Liver (tissue), 3 donors: ENCODE data around the gene MLLT3.

ENCODE experiments used
- EGR1 ChIP-seq, 2 donors: IDR thresholded peaks; 2 replicates each; pipeline ENCODE4 v1.6.1; 2016 to 2018; ENCODE audit warnings: antibody characterized with exemption in 2 of 2, low read depth in 2 of 2
- GABPA ChIP-seq, 2 donors: IDR thresholded peaks in 1 of 2; conservative IDR thresholded peaks in 1 of 2; 2 replicates each; pipeline ENCODE4 v1.6.1; 2016; ENCODE audit warnings: antibody characterized with exemption in 2 of 2, mild to moderate bottlenecking in 1 of 2, moderate library complexity in 1 of 2
- HNF4G ChIP-seq: IDR thresholded peaks from 2 replicates; pipeline ENCODE4 v1.6.1; 2016; ENCODE audit warnings: antibody characterized with exemption
- JUND ChIP-seq, 2 donors: IDR thresholded peaks; 2 replicates each; pipeline ENCODE4 v1.6.1; 2016; ENCODE audit warnings: antibody characterized with exemption in 2 of 2
- SP1 ChIP-seq: IDR thresholded peaks from 2 replicates; pipeline ENCODE4 v1.6.1; 2018; ENCODE audit warnings: antibody characterized with exemption, mild to moderate bottlenecking
- TAF1 ChIP-seq: conservative IDR thresholded peaks from 2 replicates; pipeline ENCODE4 v1.6.1; 2016; ENCODE audit warnings: antibody characterized with exemption, mild to moderate bottlenecking
- YY1 ChIP-seq: IDR thresholded peaks from 2 replicates; pipeline ENCODE4 v1.6.1; 2016; ENCODE audit warnings: antibody characterized with exemption, mild to moderate bottlenecking
- TF ChIP-seq, protein P1 (sequence below): IDR thresholded peaks from 2 replicates; pipeline ENCODE4 v1.6.1; 2016; ENCODE audit warnings: antibody characterized with exemption, mild to moderate bottlenecking
- TF ChIP-seq, protein P2 (sequence below): fragments of 150-350 bp; IDR thresholded peaks from 2 replicates; pipeline ENCODE4 v1.5.1; 2017; ENCODE audit warnings: improper control_type of control experiment, low read depth, low read length; ENCODE audit not compliant: missing input control
- donor health status: healthy.
- donor health status: healthy.

DNA sequence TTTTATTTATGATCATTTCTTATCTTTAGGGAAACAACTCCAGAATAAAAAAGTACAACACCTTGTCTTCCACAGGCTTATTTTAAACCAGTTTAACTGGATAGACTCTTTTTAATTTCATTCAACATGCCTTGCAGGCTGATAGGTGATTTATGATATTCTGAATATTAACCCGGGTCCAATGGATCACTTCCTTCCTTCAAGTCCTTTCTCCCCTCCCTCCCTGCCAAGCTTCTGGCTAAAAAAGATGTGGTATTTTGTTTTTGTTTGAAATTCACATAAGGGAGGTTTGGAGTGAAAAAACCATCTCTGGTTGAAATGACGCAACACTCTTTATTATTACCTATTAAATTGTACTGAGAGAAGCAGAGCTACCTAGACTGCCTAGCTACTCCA is 265.3 kb downstream of the MLLT3 start:
- TF ChIP-seq, protein P1, sequence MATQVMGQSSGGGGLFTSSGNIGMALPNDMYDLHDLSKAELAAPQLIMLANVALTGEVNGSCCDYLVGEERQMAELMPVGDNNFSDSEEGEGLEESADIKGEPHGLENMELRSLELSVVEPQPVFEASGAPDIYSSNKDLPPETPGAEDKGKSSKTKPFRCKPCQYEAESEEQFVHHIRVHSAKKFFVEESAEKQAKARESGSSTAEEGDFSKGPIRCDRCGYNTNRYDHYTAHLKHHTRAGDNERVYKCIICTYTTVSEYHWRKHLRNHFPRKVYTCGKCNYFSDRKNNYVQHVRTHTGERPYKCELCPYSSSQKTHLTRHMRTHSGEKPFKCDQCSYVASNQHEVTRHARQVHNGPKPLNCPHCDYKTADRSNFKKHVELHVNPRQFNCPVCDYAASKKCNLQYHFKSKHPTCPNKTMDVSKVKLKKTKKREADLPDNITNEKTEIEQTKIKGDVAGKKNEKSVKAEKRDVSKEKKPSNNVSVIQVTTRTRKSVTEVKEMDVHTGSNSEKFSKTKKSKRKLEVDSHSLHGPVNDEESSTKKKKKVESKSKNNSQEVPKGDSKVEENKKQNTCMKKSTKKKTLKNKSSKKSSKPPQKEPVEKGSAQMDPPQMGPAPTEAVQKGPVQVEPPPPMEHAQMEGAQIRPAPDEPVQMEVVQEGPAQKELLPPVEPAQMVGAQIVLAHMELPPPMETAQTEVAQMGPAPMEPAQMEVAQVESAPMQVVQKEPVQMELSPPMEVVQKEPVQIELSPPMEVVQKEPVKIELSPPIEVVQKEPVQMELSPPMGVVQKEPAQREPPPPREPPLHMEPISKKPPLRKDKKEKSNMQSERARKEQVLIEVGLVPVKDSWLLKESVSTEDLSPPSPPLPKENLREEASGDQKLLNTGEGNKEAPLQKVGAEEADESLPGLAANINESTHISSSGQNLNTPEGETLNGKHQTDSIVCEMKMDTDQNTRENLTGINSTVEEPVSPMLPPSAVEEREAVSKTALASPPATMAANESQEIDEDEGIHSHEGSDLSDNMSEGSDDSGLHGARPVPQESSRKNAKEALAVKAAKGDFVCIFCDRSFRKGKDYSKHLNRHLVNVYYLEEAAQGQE = no peak
- TF ChIP-seq, protein P2, sequence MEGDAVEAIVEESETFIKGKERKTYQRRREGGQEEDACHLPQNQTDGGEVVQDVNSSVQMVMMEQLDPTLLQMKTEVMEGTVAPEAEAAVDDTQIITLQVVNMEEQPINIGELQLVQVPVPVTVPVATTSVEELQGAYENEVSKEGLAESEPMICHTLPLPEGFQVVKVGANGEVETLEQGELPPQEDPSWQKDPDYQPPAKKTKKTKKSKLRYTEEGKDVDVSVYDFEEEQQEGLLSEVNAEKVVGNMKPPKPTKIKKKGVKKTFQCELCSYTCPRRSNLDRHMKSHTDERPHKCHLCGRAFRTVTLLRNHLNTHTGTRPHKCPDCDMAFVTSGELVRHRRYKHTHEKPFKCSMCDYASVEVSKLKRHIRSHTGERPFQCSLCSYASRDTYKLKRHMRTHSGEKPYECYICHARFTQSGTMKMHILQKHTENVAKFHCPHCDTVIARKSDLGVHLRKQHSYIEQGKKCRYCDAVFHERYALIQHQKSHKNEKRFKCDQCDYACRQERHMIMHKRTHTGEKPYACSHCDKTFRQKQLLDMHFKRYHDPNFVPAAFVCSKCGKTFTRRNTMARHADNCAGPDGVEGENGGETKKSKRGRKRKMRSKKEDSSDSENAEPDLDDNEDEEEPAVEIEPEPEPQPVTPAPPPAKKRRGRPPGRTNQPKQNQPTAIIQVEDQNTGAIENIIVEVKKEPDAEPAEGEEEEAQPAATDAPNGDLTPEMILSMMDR = no peak
- TF ChIP-seq GABPA (IDR thresholded peaks at IDR 0.05 in 1 of 2, conservative IDR thresholded peaks at IDR 0.05 in 1 of 2) (no peak), SP1 (no peak), YY1 (no peak), HNF4G (no peak), JUND (IDR thresholded peaks at IDR 0.05) (no peak), TAF1 (no peak), EGR1 (IDR thresholded peaks at IDR 0.05; ENCODE audit: low read depth in 2 of 2) (no peak)
